ENCODE measurements around the gene RAB40C. TPM values are rescaled to one million over a fixed set of nuclear protein-coding genes. Genes with fewer than 3 reads are reported as not detected.

RAB40C gene
- total and polyA plus RNA-seq, 2 experiments from 2014 or later: 9.5 to 18.8 TPM

DNA sequence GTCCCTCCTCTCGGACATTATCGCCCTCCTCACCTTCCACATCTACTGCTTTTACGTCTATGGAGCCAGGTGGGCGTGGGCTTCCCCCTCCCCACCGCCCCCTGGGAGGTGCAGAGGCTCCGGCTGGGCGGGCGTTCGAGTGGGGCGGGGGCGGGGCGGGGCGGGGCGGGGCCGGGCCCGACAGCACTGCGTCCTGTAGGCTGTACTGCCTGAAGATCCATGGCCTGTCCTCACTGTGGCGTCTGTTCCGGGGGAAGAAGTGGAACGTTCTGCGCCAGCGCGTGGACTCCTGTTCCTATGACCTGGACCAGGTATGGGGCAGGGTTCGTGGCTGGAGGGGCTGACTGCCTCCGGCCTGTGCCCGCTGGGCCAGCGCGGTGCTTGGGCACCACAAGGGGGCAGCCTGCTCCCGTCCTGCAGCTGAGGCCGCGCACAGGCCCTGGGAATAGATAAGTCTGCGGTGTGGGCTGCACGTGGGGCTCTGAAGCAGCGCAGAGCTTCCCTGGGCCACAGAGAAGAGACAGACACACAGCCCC, 10.9 kb upstream of the RAB40C start:
- no peaks in the 10 kb centered on the region for H3K9me2 ChIP-seq (ENCODE audit: insufficient read depth)
- 52 to 57% methylated on average over 22 to 28 of the region's 34 CpGs for WGBS, 2 experiments (ENCODE audit: low coverage in 1 of 2, low lambda C conversion rate in 2 of 2, missing lambda C conversion rate in 2 of 2)
- TF ChIP-seq EZH2 (IDR thresholded peaks at IDR 0.05; ENCODE audit: insufficient read depth, poor library complexity, severe bottlenecking) (no peak), EZH2phosphoT487 (IDR thresholded peaks at IDR 0.05; ENCODE audit: insufficient read depth, low read depth) (no peak)
- H3K4me1 ChIP-seq (ENCODE audit: insufficient read depth): no peaks in the 10 kb centered on the region
- no peaks in the 10 kb centered on the region for H3F3A ChIP-seq (ENCODE audit: insufficient read depth)
- DNase-seq: peak; percentile 78
- H2AFZ ChIP-seq: no peak overlapping the region
- H3K27ac ChIP-seq: no peak overlapping the region
- H4K20me1 ChIP-seq (ENCODE audit: insufficient read depth): no peaks in the 10 kb centered on the region
- no peak overlapping the region for H3K9ac ChIP-seq
- no peak overlapping the region for H3K4me2 ChIP-seq (ENCODE audit: unreplicated experiment)
- in situ Hi-C loops (cut with MboI): no loop called here
- H3K9me3 ChIP-seq (ENCODE audit: low read depth): no peaks in the 10 kb centered on the region
- no peaks in the 10 kb centered on the region for H3K27me3 ChIP-seq (replicated peaks; ENCODE audit: insufficient read depth)
- H3K36me3 ChIP-seq (ENCODE audit: low read depth): no peaks in the 10 kb centered on the region
- no peak overlapping the region for H3K4me3 ChIP-seq
- H3K79me2 ChIP-seq (ENCODE audit: insufficient read depth): no peaks in the 10 kb centered on the region

- no peak overlapping the region for H3K27ac ChIP-seq
- no peaks in the 10 kb centered on the region for H4K20me1 ChIP-seq (ENCODE audit: insufficient read depth)
- no peaks in the 10 kb centered on the region for H3K36me3 ChIP-seq (ENCODE audit: low read depth)
- in situ Hi-C loops (cut with MboI): no loop called here
- H3K4me2 ChIP-seq (ENCODE audit: unreplicated experiment): no peak overlapping the region
- H3K79me2 ChIP-seq (ENCODE audit: insufficient read depth): no peaks in the 10 kb centered on the region
- H3K9me2 ChIP-seq (ENCODE audit: insufficient read depth): no peaks in the 10 kb centered on the region
- H3K9me3 ChIP-seq (ENCODE audit: low read depth): no peaks in the 10 kb centered on the region
- H3K9ac ChIP-seq: no peak overlapping the region
- no peaks in the 10 kb centered on the region for H3F3A ChIP-seq (ENCODE audit: insufficient read depth)
- no peak overlapping the region for H2AFZ ChIP-seq
- WGBS, 2 experiments (ENCODE audit: low coverage in 1 of 2, low lambda C conversion rate in 2 of 2, missing lambda C conversion rate in 2 of 2): 90 to 91% methylated on average over 25 to 27 of the region's 27 CpGs
- H3K4me1 ChIP-seq (ENCODE audit: insufficient read depth): no peaks in the 10 kb centered on the region
- DNase-seq: no peak
- H3K27me3 ChIP-seq (replicated peaks; ENCODE audit: insufficient read depth): no peaks in the 10 kb centered on the region
- TF ChIP-seq EZH2 (IDR thresholded peaks at IDR 0.05; ENCODE audit: insufficient read depth, poor library complexity, severe bottlenecking) (no peak), EZH2phosphoT487 (IDR thresholded peaks at IDR 0.05; ENCODE audit: insufficient read depth, low read depth) (no peak)
- H3K4me3 ChIP-seq: no peak overlapping the region
Measured at GRCh38 chr16:580141-580945, 9.5 kb upstream of the RAB40C start.

DNA sequence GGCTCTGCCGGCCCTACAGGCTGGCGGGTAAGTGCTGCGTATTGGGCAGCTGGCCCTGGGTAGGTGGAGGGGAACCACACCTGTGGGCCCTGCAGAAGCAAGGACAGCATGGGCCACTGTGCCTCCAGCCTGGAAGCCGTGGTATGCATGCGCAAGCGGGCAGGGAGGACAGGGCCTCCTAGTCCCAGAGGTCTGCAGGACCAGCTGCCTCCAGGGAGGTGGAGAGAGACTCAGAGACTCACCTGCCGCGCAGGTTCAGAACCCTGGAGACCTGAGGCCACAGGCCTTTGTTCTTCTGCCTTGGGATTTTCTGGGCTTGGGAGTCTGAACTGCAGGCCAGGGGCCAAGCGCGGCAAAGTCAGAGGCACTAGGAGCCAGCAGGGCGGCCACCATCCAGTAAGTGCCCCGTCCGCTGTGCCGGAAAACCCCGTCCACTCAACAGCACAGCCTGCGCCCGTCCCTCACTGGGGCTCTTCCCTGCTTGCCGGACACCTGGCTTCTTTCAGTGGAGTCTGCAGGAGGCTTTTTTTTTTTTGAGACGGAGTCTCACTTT, 8.8 kb upstream of the RAB40C start:
- DNase-seq: no peak
- 97 to 98% methylated on average over 19 of the region's 19 CpGs for WGBS, 2 experiments (ENCODE audit: low coverage in 1 of 2, low lambda C conversion rate in 2 of 2, missing lambda C conversion rate in 2 of 2)
- in situ Hi-C loops (cut with MboI): no loop called here

GRCh38 chr16:582218-582613, 7.7 kb upstream of the RAB40C start:
- no peaks in the 10 kb centered on the region for H3K9me2 ChIP-seq (ENCODE audit: insufficient read depth)
- no peaks in the 10 kb centered on the region for H4K20me1 ChIP-seq (ENCODE audit: insufficient read depth)
- H3K4me2 ChIP-seq (ENCODE audit: unreplicated experiment): no peak overlapping the region
- 0 out of 2 replicates have a peak, but pooled peaks cover 5% of the 10 kb centered on the region for H3K4me1 ChIP-seq (ENCODE audit: insufficient read depth)
- H3K27me3 ChIP-seq (replicated peaks; ENCODE audit: insufficient read depth): no peaks in the 10 kb centered on the region
- no peaks in the 10 kb centered on the region for H3K36me3 ChIP-seq (ENCODE audit: low read depth)
- H3K79me2 ChIP-seq (ENCODE audit: insufficient read depth): 0 out of 2 replicates have a peak, but pooled peaks cover under 1% of the 10 kb centered on the region
- H3K9ac ChIP-seq: no peak overlapping the region
- no peaks in the 10 kb centered on the region for H3F3A ChIP-seq (ENCODE audit: insufficient read depth)
- H2AFZ ChIP-seq: no peak overlapping the region
- TF ChIP-seq EZH2 (IDR thresholded peaks at IDR 0.05; ENCODE audit: insufficient read depth, poor library complexity, severe bottlenecking) (no peak), EZH2phosphoT487 (IDR thresholded peaks at IDR 0.05; ENCODE audit: insufficient read depth, low read depth) (no peak)
- H3K9me3 ChIP-seq (ENCODE audit: low read depth): no peaks in the 10 kb centered on the region
- in situ Hi-C loops (cut with MboI): no loop called here
- no peak overlapping the region for H3K4me3 ChIP-seq
- no peak overlapping the region for H3K27ac ChIP-seq
- 86 to 90% methylated on average over 12 to 17 of the region's 18 CpGs for WGBS, 2 experiments (ENCODE audit: low coverage in 1 of 2, low lambda C conversion rate in 2 of 2, missing lambda C conversion rate in 2 of 2)
- no peak for DNase-seq

More for the DNA sequence above, 8.8 kb upstream of the RAB40C start:
- no peak overlapping the region for H3K4me2 ChIP-seq (ENCODE audit: unreplicated experiment)
- H3K27me3 ChIP-seq (replicated peaks; ENCODE audit: insufficient read depth): no peaks in the 10 kb centered on the region
- H3K4me1 ChIP-seq (ENCODE audit: insufficient read depth): no peaks in the 10 kb centered on the region
- no peak overlapping the region for H2AFZ ChIP-seq
- H3K27ac ChIP-seq: no peak overlapping the region
- H4K20me1 ChIP-seq (ENCODE audit: insufficient read depth): no peaks in the 10 kb centered on the region
- H3K79me2 ChIP-seq (ENCODE audit: insufficient read depth): no peaks in the 10 kb centered on the region
- no peak overlapping the region for H3K4me3 ChIP-seq
- no peak for TF ChIP-seq EZH2 (IDR thresholded peaks at IDR 0.05; ENCODE audit: insufficient read depth, poor library complexity, severe bottlenecking)
- H3K9ac ChIP-seq: no peak overlapping the region
- no peaks in the 10 kb centered on the region for H3K9me2 ChIP-seq (ENCODE audit: insufficient read depth)
- H3F3A ChIP-seq (ENCODE audit: insufficient read depth): no peaks in the 10 kb centered on the region
- no peaks in the 10 kb centered on the region for H3K36me3 ChIP-seq (ENCODE audit: low read depth)
- H3K9me3 ChIP-seq (ENCODE audit: low read depth): no peaks in the 10 kb centered on the region
